HG02981 (cell line): ENCODE data around the gene G6PD.

Experiments
- ATAC-seq: cut with Tn5 transposase; IDR thresholded peaks from one replicate; pipeline ENCODE4 v1.9.1; 2021; ENCODE audit warnings: mild to moderate bottlenecking, moderate library complexity; ENCODE audit not compliant: unreplicated experiment

G6PD gene

GRCh38 chrX:154488336-154489075 lies 58.1 kb downstream of the G6PD start:
- ATAC-seq: no peak

GRCh38 chrX:154487518-154488290 lies 58.9 kb downstream of the G6PD start:
- no peak for ATAC-seq

DNA sequence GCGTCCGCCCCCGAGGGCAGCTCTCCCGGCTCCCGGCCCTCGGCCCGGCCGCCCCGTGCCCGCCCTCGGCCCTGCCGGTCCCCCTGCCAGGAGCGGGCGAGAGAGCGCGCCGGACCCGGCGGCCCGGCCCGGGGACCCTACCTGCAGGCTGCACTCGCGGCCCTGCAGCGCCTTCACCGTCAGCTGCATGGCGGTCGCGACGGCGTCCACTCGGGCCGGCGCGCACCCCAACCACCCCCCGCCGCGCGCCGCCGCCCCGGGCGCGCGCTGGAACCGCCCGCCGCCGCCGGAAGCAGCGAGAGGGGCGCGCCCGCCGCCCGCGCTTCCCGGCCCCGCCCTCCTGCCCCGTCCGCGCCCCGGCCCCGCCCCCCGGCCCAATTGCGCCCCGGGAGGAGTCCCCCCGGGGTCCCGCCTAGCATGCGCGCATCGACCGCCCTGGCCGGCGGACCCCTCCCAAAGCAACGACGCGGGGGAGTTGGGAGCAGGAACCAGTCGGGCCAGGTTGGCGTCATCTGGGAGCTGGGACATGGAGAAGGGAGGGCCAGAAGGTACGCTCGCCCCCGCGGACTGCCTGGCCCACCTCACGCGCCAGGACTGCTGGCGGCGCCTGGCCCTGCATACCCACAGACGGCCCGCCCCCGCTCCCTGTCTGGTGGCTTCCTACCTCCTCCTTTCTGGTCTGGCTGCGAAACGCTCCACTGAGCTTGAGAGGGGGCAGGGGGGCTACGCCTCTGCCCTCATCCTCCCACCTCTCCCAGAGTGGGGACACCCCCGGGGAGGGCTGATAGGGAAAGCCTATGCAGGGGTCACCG lies 60.0 kb downstream of the G6PD start, which contains the start of gene UBL4A:
UBL4A (minus strand) TSS at position 220 of the 812 bp plus-strand sequence; CDS start at position 189, 31 bp downstream.
- ATAC-seq: no peak

- no peak for ATAC-seq
Observed at GRCh38 chrX:154486052-154486395, 60.6 kb downstream of the G6PD start.

- no peak for ATAC-seq
Observed at GRCh38 chrX:154485150-154486051, 61.2 kb downstream of the G6PD start.

DNA sequence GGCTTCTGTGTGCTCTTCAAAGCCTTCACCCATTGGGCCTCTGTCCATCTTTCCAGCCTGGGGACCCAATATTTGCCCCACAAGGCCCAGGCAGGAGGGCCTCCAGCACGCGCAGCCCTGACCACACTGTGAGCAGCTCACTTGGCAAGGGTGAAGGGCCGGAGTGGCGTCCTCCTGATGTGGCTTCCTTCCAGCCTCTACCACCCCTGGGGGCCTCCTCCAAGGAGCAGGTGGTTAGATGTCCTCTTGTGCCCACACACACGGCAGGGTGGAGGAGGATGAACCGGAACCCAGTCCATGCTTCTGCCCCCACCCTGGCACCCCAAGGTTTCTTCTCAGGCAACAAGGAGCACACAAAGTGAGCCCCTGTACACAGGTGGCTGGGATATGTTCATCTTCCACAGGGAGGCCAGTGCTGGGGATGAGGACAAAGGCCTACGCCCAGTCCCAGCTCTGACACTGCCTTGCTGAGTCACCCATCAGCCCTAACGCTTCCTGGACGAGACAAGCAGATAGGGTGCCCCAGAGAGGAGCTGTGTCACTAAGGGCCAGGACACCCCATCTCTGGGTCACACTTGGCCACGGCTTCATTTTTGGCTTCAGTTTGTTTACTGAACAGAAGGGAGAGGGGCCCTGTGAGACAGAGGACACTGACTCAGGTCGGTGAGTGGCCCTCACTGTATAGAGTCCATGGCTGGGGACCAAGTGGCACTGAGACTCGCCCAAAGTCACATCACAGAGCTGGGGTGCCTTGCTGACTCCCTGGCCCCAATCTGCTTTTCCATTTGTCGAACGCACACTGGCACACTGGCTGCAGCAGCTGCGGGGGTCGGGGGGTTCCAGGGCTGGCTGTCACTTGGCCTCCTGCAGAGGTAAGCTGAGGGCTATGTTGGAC lies 62.1 kb downstream of the G6PD start:
- no peak for ATAC-seq

DNA sequence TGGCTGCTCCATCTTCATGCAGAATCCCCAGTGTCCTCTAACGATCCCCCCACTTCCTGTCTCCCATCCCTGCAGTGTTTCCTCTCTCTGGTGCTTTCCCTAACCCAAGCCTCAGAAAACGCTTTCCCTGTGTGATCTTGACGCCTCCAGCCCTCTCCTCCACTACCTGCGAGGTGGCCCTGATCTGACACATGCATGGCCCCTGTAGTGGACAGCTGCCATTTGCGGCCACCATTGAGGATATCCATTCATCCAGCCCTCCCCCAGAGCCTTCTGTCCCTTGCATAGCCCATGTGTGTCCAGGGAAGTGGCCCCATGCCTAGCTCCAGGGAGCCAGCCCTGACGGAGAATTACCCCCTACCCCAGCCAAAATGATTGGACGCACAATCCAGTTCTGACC lies 63.3 kb downstream of the G6PD start:
- no peak for ATAC-seq

DNA sequence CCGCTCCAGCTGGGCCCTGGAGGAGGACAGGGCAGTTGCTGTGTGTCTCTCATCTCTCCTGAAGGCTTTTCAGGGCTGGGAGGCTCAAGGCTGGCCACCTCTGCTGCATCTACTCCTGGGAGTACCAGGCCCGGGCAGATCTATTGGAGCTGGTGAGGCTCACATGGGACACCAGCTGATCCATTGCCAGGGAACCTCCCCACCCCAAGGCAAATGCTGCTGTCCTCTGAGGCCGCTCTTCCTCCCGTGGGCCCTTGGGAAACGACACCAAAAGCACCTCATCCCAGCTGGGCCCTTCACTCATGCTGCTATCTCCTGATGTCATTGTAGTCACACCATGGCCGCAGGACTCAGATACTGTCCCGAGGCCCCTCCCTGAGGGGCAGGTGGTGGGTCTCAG lies 63.9 kb downstream of the G6PD start:
- ATAC-seq: no peak

- no peak for ATAC-seq
Observed at GRCh38 chrX:154481911-154482601, 64.6 kb downstream of the G6PD start.
